Globus pallidus (tissue), 1 donor: ENCODE measurements around the gene ITFG2.

Source experiments
- DNase-seq: peaks from one replicate; pipeline ENCODE4 v3.0.0-alpha.2; 2015; ENCODE audit warnings: low spot score

The ITFG2 gene

GRCh38 chr12:2795291-2796186 is 16.9 kb upstream of the ITFG2 start:
- DNase-seq: peak; percentile 88

GRCh38 chr12:2796187-2796666 is 16.2 kb upstream of the ITFG2 start:
- no peak for DNase-seq

- DNase-seq: peak; percentile 33
Observed at GRCh38 chr12:2797721-2798418, 14.6 kb upstream of the ITFG2 start.

- DNase-seq: no peak
Observed at GRCh38 chr12:2800046-2800570, 12.4 kb upstream of the ITFG2 start.

DNA sequence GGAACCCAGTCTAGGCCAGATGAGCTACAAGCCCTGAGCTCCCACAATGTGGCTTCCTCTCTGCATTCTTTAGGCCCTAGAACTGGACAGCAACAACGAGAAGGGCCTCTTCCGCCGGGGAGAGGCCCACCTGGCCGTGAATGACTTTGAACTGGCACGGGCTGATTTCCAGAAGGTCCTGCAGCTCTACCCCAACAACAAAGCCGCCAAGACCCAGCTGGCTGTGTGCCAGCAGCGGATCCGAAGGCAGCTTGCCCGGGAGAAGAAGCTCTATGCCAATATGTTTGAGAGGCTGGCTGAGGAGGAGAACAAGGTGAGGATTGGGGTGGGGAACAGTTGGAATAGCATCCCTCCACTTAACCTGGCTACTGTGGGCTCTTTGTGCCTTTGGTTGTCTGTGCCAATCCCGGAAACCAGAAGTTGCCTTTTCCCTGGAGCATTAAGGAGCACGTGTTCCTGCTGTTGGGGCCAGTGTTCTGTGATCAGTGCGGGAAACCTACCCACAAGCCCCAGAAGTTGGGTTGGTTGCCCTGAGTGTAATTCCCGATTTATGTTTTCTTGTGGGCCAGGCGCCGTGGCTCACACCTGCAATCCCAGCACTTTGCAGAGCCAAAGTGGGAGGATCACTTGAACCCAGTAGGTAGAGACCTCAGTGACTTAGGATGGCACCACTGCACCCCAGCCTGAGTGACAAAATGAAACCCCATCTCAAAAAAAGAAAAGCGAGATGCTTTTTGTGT is 11.3 kb upstream of the ITFG2 start:
- DNase-seq: no peak

GRCh38 chr12:2803635-2804392 is 8.7 kb upstream of the ITFG2 start:
- no peak for DNase-seq

GRCh38 chr12:2804393-2805142 is 7.9 kb upstream of the ITFG2 start:
- no peak for DNase-seq

GRCh38 chr12:2805143-2805520 is 7.3 kb upstream of the ITFG2 start:
- DNase-seq: no peak

- no peak for DNase-seq
Observed at GRCh38 chr12:2806700-2807099, 5.8 kb upstream of the ITFG2 start.

DNA sequence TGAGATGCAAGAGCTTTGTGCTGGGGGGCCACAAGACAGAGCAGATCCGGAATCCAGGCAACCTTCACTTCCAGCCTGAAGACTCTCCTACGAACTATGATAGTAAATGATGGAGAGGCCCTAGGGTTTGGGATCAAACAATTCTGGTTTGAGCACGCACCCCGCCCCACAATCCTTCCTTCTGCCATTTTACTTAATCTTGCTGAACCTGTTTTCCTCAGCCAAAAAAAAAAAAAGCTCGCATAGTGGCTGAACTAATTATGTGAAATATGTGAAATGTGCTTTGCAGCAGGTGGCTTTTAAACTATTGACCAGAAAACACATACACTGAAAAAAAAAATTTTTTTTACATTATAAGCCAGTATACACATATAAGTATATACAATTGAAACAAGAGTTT is 667 bp upstream of the ITFG2 start:
- no peak for DNase-seq

- no peak for DNase-seq
Observed at GRCh38 chr12:2813214-2814185, 1.0 kb downstream of the ITFG2 start.

GRCh38 chr12:2819810-2820209 is 7.3 kb downstream of the ITFG2 start:
- DNase-seq: no peak

DNA sequence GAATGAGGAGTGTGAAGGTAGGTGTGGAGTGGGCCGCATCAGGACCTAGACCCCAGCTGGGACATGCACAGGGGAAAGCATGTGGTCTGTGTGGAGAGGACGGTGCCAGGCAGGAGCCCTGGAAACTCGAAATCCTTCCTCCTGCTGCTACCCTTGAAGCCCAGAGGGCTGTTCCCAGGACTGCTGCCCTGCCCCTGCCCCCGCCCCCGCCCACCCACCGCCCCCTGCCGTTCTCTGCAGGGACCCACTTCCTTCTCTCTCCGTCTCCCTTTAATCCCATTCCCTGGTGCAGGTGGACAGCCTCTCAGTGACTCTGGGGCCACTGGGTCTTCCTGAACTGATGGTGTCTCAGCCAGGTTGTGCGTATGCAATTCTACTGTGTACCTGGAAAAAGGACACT is 8.0 kb downstream of the ITFG2 start:
- no peak for DNase-seq

- no peak for DNase-seq
Observed at GRCh38 chr12:2823483-2823882, 11.0 kb downstream of the ITFG2 start.

GRCh38 chr12:2824541-2824940 is 12.1 kb downstream of the ITFG2 start:
- no peak for DNase-seq

DNA sequence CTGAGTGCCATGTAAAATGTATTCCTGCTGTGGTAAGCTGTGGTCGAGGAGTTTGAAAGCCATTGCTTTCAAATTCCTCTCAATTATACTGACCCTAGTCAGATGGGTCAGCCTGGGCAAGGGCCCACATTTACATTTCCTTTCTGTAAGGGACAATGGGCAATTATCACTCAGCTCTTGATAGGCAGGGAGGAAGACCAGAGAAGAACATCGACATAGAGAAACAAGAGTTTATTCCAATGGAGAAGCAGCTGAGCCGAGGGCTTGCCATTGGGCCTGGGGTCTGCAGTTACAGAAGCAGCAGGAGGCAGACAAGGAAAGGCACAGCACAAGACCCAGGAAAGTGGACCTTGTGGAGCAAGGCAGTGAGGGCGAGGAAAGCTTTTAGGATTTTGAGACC is 12.7 kb downstream of the ITFG2 start:
- peak; percentile 68 for DNase-seq

GRCh38 chr12:2826036-2826435 is 13.6 kb downstream of the ITFG2 start:
- DNase-seq: no peak

DNA sequence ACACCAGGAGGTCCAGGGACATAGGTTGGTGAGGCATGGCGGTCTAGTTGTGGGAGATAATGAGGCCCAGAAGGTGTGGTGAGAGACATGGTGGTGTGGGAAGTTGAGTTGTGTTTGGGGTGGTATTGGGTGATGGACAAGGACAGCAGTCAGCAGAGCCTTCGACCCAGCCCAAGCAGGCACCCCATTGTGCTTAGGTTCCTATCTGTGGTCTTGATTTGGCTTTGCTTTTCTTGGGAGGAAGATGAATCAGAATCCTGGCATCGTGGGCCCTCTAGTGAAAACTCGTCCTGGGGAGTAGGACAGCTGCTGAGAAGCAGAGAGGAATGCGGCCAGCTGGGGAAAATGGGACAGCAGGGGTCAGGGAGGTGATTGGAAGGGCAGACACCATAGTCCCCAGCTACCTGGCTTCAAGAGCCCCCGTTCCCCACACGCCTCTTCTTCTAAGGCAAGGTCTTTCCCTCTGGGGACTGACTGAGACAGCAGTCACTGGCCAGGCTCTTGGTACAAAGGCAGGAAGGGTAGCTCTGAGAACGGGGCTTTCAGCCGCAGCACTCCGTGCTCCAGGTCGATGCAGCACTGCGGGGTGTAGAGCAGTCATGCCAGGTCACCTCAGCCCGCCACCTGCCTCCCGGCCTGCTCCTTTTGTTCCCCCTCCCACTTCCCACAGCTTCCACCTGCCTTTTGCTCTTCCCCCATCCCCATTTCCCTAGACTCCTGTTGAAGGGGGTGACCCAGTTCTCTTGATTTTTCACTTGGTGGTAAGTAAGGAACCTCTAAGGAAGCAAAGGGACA is 14.4 kb downstream of the ITFG2 start:
- no peak for DNase-seq

- DNase-seq: no peak
Observed at GRCh38 chr12:2829275-2829674, 16.8 kb downstream of the ITFG2 start.
